ENCODE results near the gene TBX5.

The TBX5 gene

GRCh38 chr12:114405519-114406271 lies at the start of gene TBX5:
Gene TBX5, minus strand, starts transcription at chr12:114406144. Its CDS starts 2,246 bp downstream, at chr12:114403898.
- no peaks in the 10 kb centered on the region for H3K36me3 ChIP-seq (ENCODE audit: control insufficient read depth, low read length)
- H4K20me1 ChIP-seq (ENCODE audit: control insufficient read depth, insufficient read depth, low read depth, low read length) = no peaks in the 10 kb centered on the region
- no peaks in the 10 kb centered on the region for H3K79me2 ChIP-seq (ENCODE audit: control insufficient read depth, low read length)
- no peaks in the 10 kb centered on the region for H3K9me2 ChIP-seq (replicated peaks; ENCODE audit: control insufficient read depth, low read length)
- H3F3A ChIP-seq (ENCODE audit: control insufficient read depth, insufficient read depth) = no peaks in the 10 kb centered on the region
- no peaks in the 10 kb centered on the region for H3K27me3 ChIP-seq (ENCODE audit: control insufficient read depth, low read length)
- H3K4me1 ChIP-seq (ENCODE audit: control insufficient read depth, low read length) = no peaks in the 10 kb centered on the region
- H3K4me2 ChIP-seq (ENCODE audit: low read length) = no peak within 1 kb of the TSS
- H3K27ac ChIP-seq (ENCODE audit: low read depth, low read length) = no peak within 1 kb of the TSS
- TF ChIP-seq, protein P1, sequence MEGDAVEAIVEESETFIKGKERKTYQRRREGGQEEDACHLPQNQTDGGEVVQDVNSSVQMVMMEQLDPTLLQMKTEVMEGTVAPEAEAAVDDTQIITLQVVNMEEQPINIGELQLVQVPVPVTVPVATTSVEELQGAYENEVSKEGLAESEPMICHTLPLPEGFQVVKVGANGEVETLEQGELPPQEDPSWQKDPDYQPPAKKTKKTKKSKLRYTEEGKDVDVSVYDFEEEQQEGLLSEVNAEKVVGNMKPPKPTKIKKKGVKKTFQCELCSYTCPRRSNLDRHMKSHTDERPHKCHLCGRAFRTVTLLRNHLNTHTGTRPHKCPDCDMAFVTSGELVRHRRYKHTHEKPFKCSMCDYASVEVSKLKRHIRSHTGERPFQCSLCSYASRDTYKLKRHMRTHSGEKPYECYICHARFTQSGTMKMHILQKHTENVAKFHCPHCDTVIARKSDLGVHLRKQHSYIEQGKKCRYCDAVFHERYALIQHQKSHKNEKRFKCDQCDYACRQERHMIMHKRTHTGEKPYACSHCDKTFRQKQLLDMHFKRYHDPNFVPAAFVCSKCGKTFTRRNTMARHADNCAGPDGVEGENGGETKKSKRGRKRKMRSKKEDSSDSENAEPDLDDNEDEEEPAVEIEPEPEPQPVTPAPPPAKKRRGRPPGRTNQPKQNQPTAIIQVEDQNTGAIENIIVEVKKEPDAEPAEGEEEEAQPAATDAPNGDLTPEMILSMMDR (IDR thresholded peaks at IDR 0.05; ENCODE audit: low read depth, low read length, poor library complexity, severe bottlenecking) = no peak
- TF ChIP-seq EZH2phosphoT487 (IDR thresholded peaks at IDR 0.05; ENCODE audit: borderline replicate concordance, low read length) = no peak
- no peaks in the 10 kb centered on the region for H3K9me3 ChIP-seq (ENCODE audit: control insufficient read depth, insufficient read depth, low read length)
- H3K4me3 ChIP-seq (ENCODE audit: low read length) = no peak within 1 kb of the TSS

DNA sequence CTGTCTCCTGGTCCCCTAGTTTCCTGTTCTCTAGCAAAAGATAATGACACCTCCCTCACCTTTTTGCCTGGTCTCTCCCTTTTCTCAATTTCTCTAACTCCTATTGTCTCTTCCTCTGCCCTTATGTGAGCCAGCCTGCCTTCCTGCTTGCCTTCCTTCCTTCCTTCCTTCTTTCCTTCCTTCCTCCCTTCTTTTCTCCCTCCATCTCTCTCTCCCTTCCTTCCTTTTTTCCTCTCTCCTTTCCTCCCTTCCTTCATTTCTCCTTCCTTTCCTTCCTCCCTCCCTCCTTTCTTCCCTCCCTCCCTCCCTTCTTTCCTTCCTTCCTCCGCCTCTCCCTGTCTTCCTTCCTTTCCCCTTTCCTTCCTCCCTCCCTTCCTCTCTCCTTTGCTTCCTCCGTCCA lies 45.7 kb upstream of the TBX5 start:
- H3F3A ChIP-seq (ENCODE audit: control insufficient read depth, insufficient read depth) = no peaks in the 10 kb centered on the region
- no peak overlapping the region for H3K27ac ChIP-seq (ENCODE audit: low read depth, low read length)
- no peaks in the 10 kb centered on the region for H4K20me1 ChIP-seq (ENCODE audit: control insufficient read depth, insufficient read depth, low read depth, low read length)
- no peaks in the 10 kb centered on the region for H3K79me2 ChIP-seq (ENCODE audit: control insufficient read depth, low read length)
- H3K9me2 ChIP-seq (replicated peaks; ENCODE audit: control insufficient read depth, low read length) = no peaks in the 10 kb centered on the region
- H3K9me3 ChIP-seq (ENCODE audit: control insufficient read depth, insufficient read depth, low read length) = no peaks in the 10 kb centered on the region
- H3K4me1 ChIP-seq (ENCODE audit: control insufficient read depth, low read length) = no peaks in the 10 kb centered on the region
- TF ChIP-seq, protein P1 (IDR thresholded peaks at IDR 0.05; ENCODE audit: low read depth, low read length, poor library complexity, severe bottlenecking) = no peak
- no peak for TF ChIP-seq EZH2phosphoT487 (IDR thresholded peaks at IDR 0.05; ENCODE audit: borderline replicate concordance, low read length)
- H3K36me3 ChIP-seq (ENCODE audit: control insufficient read depth, low read length) = no peaks in the 10 kb centered on the region
- H3K27me3 ChIP-seq (ENCODE audit: control insufficient read depth, low read length) = peaks cover 15% of the 10 kb centered on the region; the same call in 1 of the 2 replicates
- H3K4me3 ChIP-seq (ENCODE audit: low read length) = no peak overlapping the region
- H3K4me2 ChIP-seq (ENCODE audit: low read length) = no peak overlapping the region

- no peaks in the 10 kb centered on the region for H3K4me1 ChIP-seq (ENCODE audit: control insufficient read depth, low read length)
- H3K36me3 ChIP-seq (ENCODE audit: control insufficient read depth, low read length) = no peaks in the 10 kb centered on the region
- H3K9me2 ChIP-seq (replicated peaks; ENCODE audit: control insufficient read depth, low read length) = no peaks in the 10 kb centered on the region
- H3K27ac ChIP-seq (ENCODE audit: low read depth, low read length) = no peak overlapping the region
- no peaks in the 10 kb centered on the region for H3F3A ChIP-seq (ENCODE audit: control insufficient read depth, insufficient read depth)
- no peak overlapping the region for H3K4me2 ChIP-seq (ENCODE audit: low read length)
- no peak overlapping the region for H3K4me3 ChIP-seq (ENCODE audit: low read length)
- peaks cover 15% of the 10 kb centered on the region; the same call in 1 of the 2 replicates for H3K27me3 ChIP-seq (ENCODE audit: control insufficient read depth, low read length)
- no peaks in the 10 kb centered on the region for H3K9me3 ChIP-seq (ENCODE audit: control insufficient read depth, insufficient read depth, low read length)
- H3K79me2 ChIP-seq (ENCODE audit: control insufficient read depth, low read length) = no peaks in the 10 kb centered on the region
- no peak for TF ChIP-seq EZH2phosphoT487 (IDR thresholded peaks at IDR 0.05; ENCODE audit: borderline replicate concordance, low read length)
- TF ChIP-seq, protein P1 (IDR thresholded peaks at IDR 0.05; ENCODE audit: low read depth, low read length, poor library complexity, severe bottlenecking) = no peak
- no peaks in the 10 kb centered on the region for H4K20me1 ChIP-seq (ENCODE audit: control insufficient read depth, insufficient read depth, low read depth, low read length)
Measured at GRCh38 chr12:114450515-114451300, 44.8 kb upstream of the TBX5 start.

All from DOHH2 (cell line).